ENCODE results near the gene NEU2. TPM values are rescaled to one million over a fixed set of nuclear protein-coding genes. Genes with fewer than 3 reads are reported as not detected.

The NEU2 gene
- total and polyA plus RNA-seq, 2 of the 13 experiments (the other 11 are each of a cell fraction or from before 2014, with no cell fraction given), result not detected

GRCh38 chr2:233061591-233062450 lies 29.3 kb downstream of the NEU2 start (continued):
- TF ChIP-seq ZNF766 (CRISPR knock-in tag; IDR thresholded peaks at IDR 0.05; ENCODE audit: borderline replicate concordance) (no peak; the same call in 1 of the 2 replicates), ARID3A (IDR thresholded peaks at IDR 0.05; ENCODE audit: low read depth, low read length) (0 out of 2 replicates have a peak, but pooled peaks have one; percentile 6), SNAPC2 (CRISPR knock-in tag; IDR thresholded peaks at IDR 0.05) (peak; percentile 79; the same call in 1 of the 2 replicates), PHF8 (CRISPR knock-in tag; IDR thresholded peaks at IDR 0.05) (peak; percentile 60), IKZF5 (CRISPR knock-in tag; IDR thresholded peaks at IDR 0.05) (peak; percentile 79; the same call in 1 of the 2 replicates), KLF9 (CRISPR knock-in tag; IDR thresholded peaks at IDR 0.05; ENCODE audit: low read depth) (peak; percentile 49; the same call in 1 of the 2 replicates), SNAPC5 (CRISPR knock-in tag; IDR thresholded peaks at IDR 0.05; ENCODE audit: borderline replicate concordance) (no peak), HIVEP1 (CRISPR knock-in tag; IDR thresholded peaks at IDR 0.05) (peak; percentile 77; the same call in 1 of the 2 replicates), CAMTA2 (CRISPR knock-in tag; IDR thresholded peaks at IDR 0.05; ENCODE audit: borderline replicate concordance) (0 out of 2 replicates have a peak, but pooled peaks have one; percentile 44), ZNF136 (CRISPR knock-in tag; IDR thresholded peaks at IDR 0.05; ENCODE audit: low read depth) (peak; percentile 43; the same call in 1 of the 2 replicates), ZNF841 (CRISPR knock-in tag; IDR thresholded peaks at IDR 0.05; ENCODE audit: borderline replicate concordance) (no peak), CBX1 (IDR thresholded peaks at IDR 0.05; ENCODE audit: low read depth) (peak; percentile 69), POGK (CRISPR knock-in tag; conservative IDR thresholded peaks at IDR 0.05) (peak; percentile 88), ZNF775 (CRISPR knock-in tag; IDR thresholded peaks at IDR 0.05; ENCODE audit: borderline replicate concordance) (no peak), ISX (CRISPR knock-in tag; conservative IDR thresholded peaks at IDR 0.05) (no peak), CC2D1A (CRISPR knock-in tag; IDR thresholded peaks at IDR 0.05) (no peak), MAFK (conservative IDR thresholded peaks at IDR 0.05 in 1 of 2, IDR thresholded peaks at IDR 0.05 in 1 of 2; ENCODE audit: low read length in 2 of 2) (no peak), ZSCAN25 (CRISPR knock-in tag; IDR thresholded peaks at IDR 0.05) (peak; percentile 98), ZNF264 (CRISPR knock-in tag; IDR thresholded peaks at IDR 0.05) (peak; percentile 68; the same call in 1 of the 2 replicates), ARNTL (CRISPR knock-in tag; IDR thresholded peaks at IDR 0.05) (peak; percentile 43; the same call in 1 of the 2 replicates), MTF1 (CRISPR knock-in tag; IDR thresholded peaks at IDR 0.05) (no peak), E2F2 (CRISPR knock-in tag; IDR thresholded peaks at IDR 0.05; ENCODE audit: borderline replicate concordance) (no peak), MXD3 (CRISPR knock-in tag; IDR thresholded peaks at IDR 0.05) (peak; percentile 10; the same call in 1 of the 2 replicates)

Measured in HepG2 (cell line).